ENCODE measurements around the gene ALDOA.

ALDOA gene

GRCh38 chr16:30079480-30079879, 13.9 kb downstream of the ALDOA start:
- Histone ChIP-seq H3K9me3 (no peaks in the 10 kb centered on the region), H3K4me1 (peaks cover 0 to 31% (median 23%) of the 10 kb centered on the region in 4 donors), H3K4me3 (no peak overlapping the region), H3K27ac (no peak overlapping the region), H3K27me3 (no peaks in the 10 kb centered on the region), H3K36me3 (peaks cover 42 to 69% (median 67%) of the 10 kb centered on the region in 3 donors)
- no peak for DNase-seq
- intact Hi-C loops (cut with DNase I; ENCODE audit: low total_unique reads): no loop called here
- TF ChIP-seq CTCF (IDR thresholded peaks at IDR 0.05): no peak

GRCh38 chr16:30082545-30083090, 17.1 kb downstream of the ALDOA start:
- Histone ChIP-seq H3K27me3 (no peaks in the 10 kb centered on the region), H3K4me1 (peaks cover 0 to 13% (median 5%) of the 10 kb centered on the region in 4 donors), H3K27ac (no peak overlapping the region), H3K9me3 (no peaks in the 10 kb centered on the region), H3K4me3 (no peak overlapping the region), H3K36me3 (peaks cover 48 to 85% (median 70%) of the 10 kb centered on the region in 3 donors)
- DNase-seq: no peak
- intact Hi-C loops (cut with DNase I; ENCODE audit: low total_unique reads): no loop called here
- no peak for TF ChIP-seq CTCF (IDR thresholded peaks at IDR 0.05)

GRCh38 chr16:30083216-30084055, 17.9 kb downstream of the ALDOA start:
- DNase-seq: no peak
- TF ChIP-seq CTCF (IDR thresholded peaks at IDR 0.05): no peak
- H3K9me3 ChIP-seq: no peaks in the 10 kb centered on the region
- intact Hi-C loops (cut with DNase I; ENCODE audit: low total_unique reads): no loop called here
- H3K27ac ChIP-seq: no peak overlapping the region
- no peak overlapping the region for H3K4me3 ChIP-seq
- peaks cover 0 to 4% (median under 1%) of the 10 kb centered on the region in 4 donors for H3K4me1 ChIP-seq
- H3K36me3 ChIP-seq: peaks cover 48 to 77% (median 63%) of the 10 kb centered on the region in 3 donors
- no peaks in the 10 kb centered on the region for H3K27me3 ChIP-seq

GRCh38 chr16:30084096-30084815, 18.7 kb downstream of the ALDOA start:
- intact Hi-C loops (cut with DNase I; ENCODE audit: low total_unique reads): no loop called here
- peaks cover 43 to 68% (median 56%) of the 10 kb centered on the region in 3 donors for H3K36me3 ChIP-seq
- DNase-seq: no peak
- H3K27ac ChIP-seq: no peak overlapping the region
- H3K9me3 ChIP-seq: no peaks in the 10 kb centered on the region
- H3K27me3 ChIP-seq: no peaks in the 10 kb centered on the region
- H3K4me3 ChIP-seq: no peak overlapping the region
- no peaks in the 10 kb centered on the region for H3K4me1 ChIP-seq
- no peak for TF ChIP-seq CTCF (IDR thresholded peaks at IDR 0.05)

- peaks cover 43 to 63% (median 51%) of the 10 kb centered on the region in 3 donors for H3K36me3 ChIP-seq
- intact Hi-C loops (cut with DNase I; ENCODE audit: low total_unique reads): no loop called here
- peak overlapping the region in 1 of 2 donors; percentile 18 for H3K27ac ChIP-seq
- peak in 1 of 2 donors; percentile 65 for DNase-seq
- no peak overlapping the region for H3K4me3 ChIP-seq
- no peaks in the 10 kb centered on the region for H3K4me1 ChIP-seq
- no peaks in the 10 kb centered on the region for H3K9me3 ChIP-seq
- no peaks in the 10 kb centered on the region for H3K27me3 ChIP-seq
- no peak for TF ChIP-seq CTCF (IDR thresholded peaks at IDR 0.05)
Measured at GRCh38 chr16:30084816-30085159, 19.2 kb downstream of the ALDOA start.
